ENCODE measurements around the gene RPS29. TPM values are rescaled to one million over a fixed set of nuclear protein-coding genes. Genes with fewer than 3 reads are reported as not detected.
"Not testable (repeated sequence)": the region's sequence is repeated elsewhere in the genome, so short reads cannot be mapped to it uniquely, and the experiment has no call there.

The RPS29 gene
- total RNA-seq, 2 donors from 2014 or later, result 4,045 to 4,896 TPM

DNA sequence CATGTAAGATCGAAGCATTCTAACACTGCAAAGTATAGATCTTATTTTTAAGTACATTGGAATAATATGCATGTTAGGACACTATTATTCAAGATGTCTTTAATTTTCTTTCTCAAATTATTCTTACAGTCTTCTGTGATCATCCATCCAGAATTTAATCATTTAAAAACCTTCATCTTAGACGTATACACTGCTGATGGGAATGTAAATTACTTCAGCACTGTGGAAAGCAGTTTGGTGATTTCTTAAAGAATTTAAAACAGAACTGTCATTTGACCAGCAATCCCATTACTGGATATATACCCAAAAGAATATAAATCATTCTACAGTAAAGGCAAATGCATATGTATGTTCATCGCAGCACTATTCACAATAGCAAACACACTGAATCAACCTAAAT is 3.2 kb upstream of the RPS29 start:
- no peak overlapping the region for H3K4me3 ChIP-seq
- H3K27ac ChIP-seq, result no peak overlapping the region
- WGBS, result 89% methylated on average over 3 of the region's 3 CpGs
- intact Hi-C loops (cut with DNase I), result no loop called here
- H3K27me3 ChIP-seq (replicated peaks; ENCODE audit: insufficient read depth), result no peaks in the 10 kb centered on the region
- no peak for DNase-seq (ENCODE audit: low spot score)
- H3K4me1 ChIP-seq (replicated peaks), result no peaks in the 10 kb centered on the region
- H3K36me3 ChIP-seq, result peaks cover 0 to under 1% of the 10 kb centered on the region in 2 donors
- no peak for TF ChIP-seq POLR2A (IDR thresholded peaks at IDR 0.05)
- no peak for TF ChIP-seq POLR2AphosphoS5 (IDR thresholded peaks at IDR 0.05)
- TF ChIP-seq, protein P1, sequence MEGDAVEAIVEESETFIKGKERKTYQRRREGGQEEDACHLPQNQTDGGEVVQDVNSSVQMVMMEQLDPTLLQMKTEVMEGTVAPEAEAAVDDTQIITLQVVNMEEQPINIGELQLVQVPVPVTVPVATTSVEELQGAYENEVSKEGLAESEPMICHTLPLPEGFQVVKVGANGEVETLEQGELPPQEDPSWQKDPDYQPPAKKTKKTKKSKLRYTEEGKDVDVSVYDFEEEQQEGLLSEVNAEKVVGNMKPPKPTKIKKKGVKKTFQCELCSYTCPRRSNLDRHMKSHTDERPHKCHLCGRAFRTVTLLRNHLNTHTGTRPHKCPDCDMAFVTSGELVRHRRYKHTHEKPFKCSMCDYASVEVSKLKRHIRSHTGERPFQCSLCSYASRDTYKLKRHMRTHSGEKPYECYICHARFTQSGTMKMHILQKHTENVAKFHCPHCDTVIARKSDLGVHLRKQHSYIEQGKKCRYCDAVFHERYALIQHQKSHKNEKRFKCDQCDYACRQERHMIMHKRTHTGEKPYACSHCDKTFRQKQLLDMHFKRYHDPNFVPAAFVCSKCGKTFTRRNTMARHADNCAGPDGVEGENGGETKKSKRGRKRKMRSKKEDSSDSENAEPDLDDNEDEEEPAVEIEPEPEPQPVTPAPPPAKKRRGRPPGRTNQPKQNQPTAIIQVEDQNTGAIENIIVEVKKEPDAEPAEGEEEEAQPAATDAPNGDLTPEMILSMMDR (IDR thresholded peaks at IDR 0.05), result no peak
- no peaks in the 10 kb centered on the region for H3K9me3 ChIP-seq

DNA sequence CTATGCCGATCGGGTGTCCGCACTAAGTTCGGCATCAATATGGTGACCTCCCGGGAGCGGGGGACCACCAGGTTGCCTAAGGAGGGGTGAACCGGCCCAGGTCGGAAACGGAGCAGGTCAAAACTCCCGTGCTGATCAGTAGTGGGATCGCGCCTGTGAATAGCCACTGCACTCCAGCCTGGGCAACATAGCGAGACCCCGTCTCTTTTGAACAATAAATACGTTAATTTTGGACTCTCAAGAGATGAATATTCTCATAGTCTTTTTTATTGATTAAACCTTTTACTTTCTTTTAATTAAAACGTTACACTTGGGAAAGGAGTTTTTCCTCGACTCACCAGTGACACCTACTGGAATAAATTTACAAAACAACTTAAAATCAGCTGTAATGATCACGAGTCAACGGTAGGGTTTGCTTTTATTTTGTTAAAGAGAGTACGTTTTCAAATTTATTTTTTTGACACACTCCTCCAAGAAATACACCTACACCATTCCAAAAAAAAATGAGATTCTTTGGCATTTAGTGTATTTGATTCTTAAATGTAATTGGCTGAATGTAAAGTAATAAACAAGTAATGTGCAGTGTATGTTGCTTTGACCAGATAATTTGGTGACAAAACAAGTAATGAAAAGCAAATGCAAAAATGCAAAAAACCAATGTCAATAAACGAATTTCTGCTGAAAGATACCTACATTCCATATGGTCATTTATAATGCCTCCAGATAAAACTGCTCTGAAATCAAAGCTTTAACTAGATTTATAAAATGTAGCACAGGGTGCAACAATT is 687 bp upstream of the RPS29 start:
- H3K4me1 ChIP-seq (replicated peaks), result no peaks in the 10 kb centered on the region
- peaks cover 0 to 9% of the 10 kb centered on the region in 2 donors for H3K36me3 ChIP-seq
- intact Hi-C loops (cut with DNase I), result no loop called here
- H3K27me3 ChIP-seq (replicated peaks; ENCODE audit: insufficient read depth), result no peaks in the 10 kb centered on the region
- WGBS, result 2% methylated on average over 14 of the region's 21 CpGs
- TF ChIP-seq, protein P1 (IDR thresholded peaks at IDR 0.05), result peak; percentile 61 to 91 (median 80)
- no peak for TF ChIP-seq POLR2A (IDR thresholded peaks at IDR 0.05)
- H3K9me3 ChIP-seq, result no peaks in the 10 kb centered on the region
- peak overlapping the region; percentile 87 for H3K27ac ChIP-seq
- no peak for DNase-seq (ENCODE audit: low spot score)
- peak overlapping the region; percentile 81 to 94 for H3K4me3 ChIP-seq

DNA sequence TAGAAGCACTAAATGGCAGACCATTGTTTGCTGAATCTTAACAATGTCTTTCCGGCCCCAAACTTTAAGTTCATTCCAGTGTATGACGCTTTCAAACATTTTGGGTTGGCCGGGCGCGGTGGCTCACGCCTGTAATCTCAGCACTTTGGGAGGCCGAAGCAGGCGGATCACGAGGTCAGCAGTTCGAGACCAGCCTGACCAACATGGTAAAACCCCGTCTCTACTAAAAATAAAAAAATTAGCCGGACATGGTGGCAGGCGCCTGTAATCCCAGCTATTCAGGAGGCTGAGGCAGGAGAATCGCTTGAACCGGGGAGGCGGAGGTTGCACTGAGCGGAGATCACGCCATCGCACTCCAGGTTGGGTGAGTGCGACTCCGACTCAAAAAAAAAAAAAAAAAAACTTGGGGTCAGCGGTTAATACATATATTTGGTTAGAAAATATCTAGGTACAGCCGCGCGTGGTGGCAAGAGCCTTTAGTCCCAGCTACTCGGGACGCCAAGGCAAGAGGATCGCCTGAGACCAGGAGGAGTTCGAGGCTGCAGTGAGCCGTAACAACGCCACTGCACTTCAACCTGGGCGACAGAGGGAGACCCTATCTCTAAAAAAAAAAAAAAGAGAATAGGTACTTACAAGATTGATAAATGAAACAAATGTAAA is 1.1 kb downstream of the RPS29 start:
- Histone ChIP-seq H3K27ac (peak overlapping the region in 1 of 2 donors; percentile 87), H3K4me3 (peak overlapping the region; percentile 81 to 94)
- intact Hi-C loops (cut with DNase I); H3K27me3 ChIP-seq (replicated peaks; ENCODE audit: insufficient read depth); H3K9me3 ChIP-seq; H3K36me3 ChIP-seq; H3K4me1 ChIP-seq (replicated peaks); DNase-seq (ENCODE audit: low spot score): not testable (repeated sequence)
- 13% methylated on average over 32 of the region's 32 CpGs for WGBS

DNA sequence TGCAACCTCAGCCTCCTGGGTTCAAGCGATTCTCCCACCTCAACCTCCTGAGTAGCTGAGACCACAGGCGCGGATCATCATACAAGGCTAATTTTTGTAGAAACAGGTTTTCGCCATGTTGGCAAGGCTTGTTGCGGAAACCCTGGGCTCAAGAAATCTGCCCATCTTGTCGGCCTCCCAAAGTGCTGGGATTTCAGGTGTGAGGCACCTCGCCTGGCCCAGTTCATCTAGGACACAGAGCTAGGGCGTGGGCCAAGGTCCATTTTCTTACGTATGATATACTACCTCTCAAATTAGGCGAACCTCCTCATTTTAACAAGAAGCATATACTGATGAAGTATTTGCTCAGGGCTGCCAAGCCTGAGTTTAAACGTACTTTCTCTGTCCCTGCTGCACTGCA is 2.1 kb downstream of the RPS29 start:
- TF ChIP-seq, protein P1 (IDR thresholded peaks at IDR 0.05), result no peak
- TF ChIP-seq POLR2AphosphoS5 (IDR thresholded peaks at IDR 0.05) (no peak), POLR2A (IDR thresholded peaks at IDR 0.05) (no peak)
- H3K4me3 ChIP-seq, result no peak overlapping the region
- no peaks in the 10 kb centered on the region for H3K4me1 ChIP-seq (replicated peaks)
- peaks cover 0 to 9% of the 10 kb centered on the region in 2 donors for H3K36me3 ChIP-seq
- H3K9me3 ChIP-seq, result no peaks in the 10 kb centered on the region
- no peaks in the 10 kb centered on the region for H3K27me3 ChIP-seq (replicated peaks; ENCODE audit: insufficient read depth)
- 90% methylated on average over 11 of the region's 11 CpGs for WGBS
- no peak overlapping the region for H3K27ac ChIP-seq
- intact Hi-C loops (cut with DNase I), result no loop called here
- no peak for DNase-seq (ENCODE audit: low spot score)

GRCh38 chr14:49583629-49584028 is 2.6 kb downstream of the RPS29 start:
- Histone ChIP-seq H3K36me3 (peaks cover 0 to 9% of the 10 kb centered on the region in 2 donors), H3K4me1 (replicated peaks) (no peaks in the 10 kb centered on the region), H3K27ac (no peak overlapping the region), H3K4me3 (no peak overlapping the region), H3K9me3 (no peaks in the 10 kb centered on the region), H3K27me3 (replicated peaks; ENCODE audit: insufficient read depth) (no peaks in the 10 kb centered on the region)
- DNase-seq (ENCODE audit: low spot score), result no peak
- intact Hi-C loops (cut with DNase I), result no loop called here
- TF ChIP-seq POLR2AphosphoS5 (IDR thresholded peaks at IDR 0.05) (no peak), POLR2A (IDR thresholded peaks at IDR 0.05) (no peak)
- TF ChIP-seq, protein P1 (IDR thresholded peaks at IDR 0.05), result no peak
- 85% methylated on average over 6 of the region's 6 CpGs for WGBS
